GM12878 (cell line): ENCODE measurements around the gene STK17A. TPM values are rescaled to one million over a fixed set of nuclear protein-coding genes. Genes with fewer than 3 reads are reported as not detected.
A peak's percentile ranks its signal among the peaks of the same experiment; 100 is the strongest.

Experiments used
- BMI1 ChIP-seq: fragments of 450-650 bp; IDR thresholded peaks from 2 replicates; pipeline ENCODE4 v1.6.1; 2016; ENCODE audit warnings: mild to moderate bottlenecking, moderate library complexity, borderline replicate concordance
- CTCF ChIP-seq, 3 experiments: IDR thresholded peaks in 2 of 3; conservative IDR thresholded peaks in 1 of 3; 2 replicates each; pipeline ENCODE4 v1.5.1; 2011; ENCODE audit warnings: low read depth in 3 of 3, low read length in 3 of 3, mild to moderate bottlenecking in 3 of 3, control low read depth in 2 of 3, moderate library complexity in 2 of 3, inconsistent platforms in 1 of 3, mixed read lengths in 1 of 3; ENCODE audit not compliant: control insufficient read depth in 2 of 3, insufficient read depth in 1 of 3; ENCODE audit errors: extremely low read depth in 1 of 3
- ESRRA ChIP-seq: IDR thresholded peaks from 2 replicates; pipeline ENCODE4 v1.6.1; 2012; ENCODE audit warnings: mild to moderate bottlenecking, low read length, improper control_type of control experiment
- HDAC2 ChIP-seq: fragments of 200-600 bp; sonication (generic); IDR thresholded peaks from 2 replicates; pipeline ENCODE4 v1.6.1; 2017
- IKZF2 ChIP-seq, 2 experiments: fragments of 450-650 bp; IDR thresholded peaks; 2 replicates each; pipeline ENCODE4 v1.6.1; 2017; ENCODE audit warnings: mild to moderate bottlenecking in 2 of 2, moderate library complexity in 2 of 2
- MTA2 ChIP-seq: fragments of 450-650 bp; IDR thresholded peaks from 2 replicates; pipeline ENCODE4 v1.6.1; 2016; ENCODE audit warnings: low read depth, mild to moderate bottlenecking, moderate library complexity
- NBN ChIP-seq: fragments of 450-650 bp; IDR thresholded peaks from 2 replicates; pipeline ENCODE4 v1.6.1; 2016
- NRF1 ChIP-seq: conservative IDR thresholded peaks from 2 replicates; pipeline ENCODE4 v1.6.1; 2011; ENCODE audit warnings: mild to moderate bottlenecking, low read depth, low read length, improper control_type of control experiment
- POLR2AphosphoS2 ChIP-seq: IDR thresholded peaks from 2 replicates; pipeline ENCODE4 v1.6.1; 2011; ENCODE audit warnings: low read depth, mild to moderate bottlenecking, low read length, improper control_type of control experiment, moderate library complexity
- RAD51 ChIP-seq: fragments of 450-650 bp; IDR thresholded peaks from 2 replicates; pipeline ENCODE4 v1.6.1; 2016; ENCODE audit warnings: moderate library complexity, mild to moderate bottlenecking, inconsistent platforms
- RFX5 ChIP-seq: IDR thresholded peaks from 2 replicates; pipeline ENCODE4 v1.6.1; 2011; ENCODE audit warnings: low read depth, low read length, improper control_type of control experiment
- SKIL ChIP-seq: fragments of 450-650 bp; IDR thresholded peaks from 2 replicates; pipeline ENCODE4 v1.6.1; 2017; ENCODE audit warnings: mild to moderate bottlenecking, low read depth, inconsistent platforms; ENCODE audit not compliant: poor library complexity, severe bottlenecking
- SMC3 ChIP-seq: IDR thresholded peaks from 2 replicates; pipeline ENCODE4 v1.6.1; 2011; ENCODE audit warnings: low read length, improper control_type of control experiment, borderline replicate concordance
- STAT1 ChIP-seq: fragments of 450-650 bp; conservative IDR thresholded peaks from 2 replicates; pipeline ENCODE4 v1.6.1; 2014; ENCODE audit warnings: antibody characterized with exemption, mild to moderate bottlenecking
- TBL1XR1 ChIP-seq: IDR thresholded peaks from 2 replicates; pipeline ENCODE4 v1.6.1; 2012; ENCODE audit warnings: low read depth, low read length, improper control_type of control experiment
- USF1 ChIP-seq: IDR thresholded peaks from 2 replicates; pipeline ENCODE4 v1.6.1; 2011; ENCODE audit warnings: borderline replicate concordance, low read depth, mild to moderate bottlenecking, moderate library complexity, mixed read lengths, low read length; ENCODE audit not compliant: insufficient read depth; ENCODE audit errors: extremely low read length
- polyA plus RNA-seq, 11 experiments: library from polyadenylated mRNA; depleted of rRNA in 4 of 11; unstranded in 6 of 11; stranded (reverse) in 5 of 11; fragments of >200 nt; fragmentation: Nextera tagmentation in 4 of 11; fragmentation: Illumina TruSeq in 1 of 11; extraction: Ambion mirVana in 4 of 11; extraction: Trizol in 1 of 11; gene quantifications; 1 replicate in 1 of 11; 2 replicates in 10 of 11; pipeline versions ENCODE4 v1.2.1 to v1.2.3, GENCODE V29; 2011 to 2016; ENCODE audit warnings: inconsistent platforms in 2 of 11, missing spikeins in 2 of 11, low read depth in 1 of 11
- total RNA-seq, 4 experiments: library from RNA; depleted of rRNA in 3 of 4; stranded (reverse); fragments of >200 nt in 3 of 4; fragmentation: Illumina TruSeq in 1 of 4; extraction: Trizol in 1 of 4; gene quantifications; 2 replicates each; pipeline versions ENCODE4 v1.2.1 to v1.2.3, GENCODE V29; 2013 to 2021
- TF ChIP-seq, protein P1 (sequence below): IDR thresholded peaks from 2 replicates; pipeline ENCODE4 v1.6.1; 2011; ENCODE audit warnings: low read depth, mild to moderate bottlenecking, low read length, moderate library complexity, borderline replicate concordance; ENCODE audit errors: extremely low read depth
- TF ChIP-seq, protein P2 (sequence below): fragments of 450-650 bp; formaldehyde crosslinking; IDR thresholded peaks from 2 replicates; pipeline ENCODE4 v1.4.0; 2022; ENCODE audit warnings: mild to moderate bottlenecking, moderate library complexity

Gene STK17A
- total and polyA plus RNA-seq, 10 of the 15 experiments (the other 5 are each of a cell fraction or from before 2014, with no cell fraction given) = 18.5 to 91.6 (median 70.8) TPM

DNA sequence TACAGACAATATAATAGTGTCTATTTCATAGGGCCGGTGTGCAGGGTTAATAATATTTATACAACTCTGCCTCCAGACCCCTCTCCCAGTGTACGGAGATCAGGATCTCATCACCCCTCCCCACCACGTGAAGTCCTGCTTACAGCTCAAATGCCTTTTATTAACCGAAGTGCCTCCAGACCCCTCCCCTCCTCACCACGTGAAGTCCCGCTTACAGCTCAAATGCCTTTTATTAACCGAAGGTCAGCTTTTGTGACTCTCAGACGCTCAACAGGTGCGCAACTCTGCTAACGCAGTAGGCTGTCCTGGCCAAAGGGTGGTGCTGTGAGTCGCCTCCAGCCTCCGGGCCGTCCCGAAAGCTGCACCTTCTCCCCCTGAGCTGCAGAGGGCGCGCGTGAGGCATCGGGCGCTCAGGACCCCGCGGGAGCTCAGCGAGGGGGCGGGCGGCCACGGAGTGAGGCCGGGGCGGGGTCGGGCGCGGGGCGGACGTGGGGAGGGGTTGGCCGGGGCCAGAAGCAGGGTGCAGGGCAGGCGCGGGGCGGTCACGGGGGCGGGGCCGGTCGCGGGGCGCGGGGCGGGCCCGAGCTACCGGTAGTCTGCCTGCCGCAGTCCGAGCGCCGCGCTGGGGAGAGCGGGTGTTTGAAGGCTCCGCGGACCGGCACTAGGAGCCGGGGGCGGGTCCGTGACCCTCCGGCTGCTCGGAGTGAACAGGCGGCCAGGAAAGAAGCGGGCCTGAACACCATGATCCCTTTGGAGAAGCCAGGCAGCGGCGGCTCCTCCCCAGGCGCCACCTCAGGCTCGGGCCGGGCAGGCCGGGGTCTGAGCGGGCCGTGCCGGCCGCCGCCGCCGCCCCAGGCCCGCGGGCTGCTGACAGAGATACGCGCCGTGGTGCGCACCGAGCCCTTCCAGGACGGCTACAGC is at the start of gene STK17A (continued):
- TF ChIP-seq CTCF (IDR thresholded peaks at IDR 0.05 in 2 of 3, conservative IDR thresholded peaks at IDR 0.05 in 1 of 3; ENCODE audit: control insufficient read depth in 2 of 3, extremely low read depth in 1 of 3, insufficient read depth in 1 of 3, low read depth in 3 of 3, low read length in 3 of 3) (peak; percentile 99 to 100 (median 100); a peak in 5 of 6 replicates), IKZF2 (IDR thresholded peaks at IDR 0.05) (no peak), BMI1 (no peak), STAT1 (no peak), SKIL (peak; percentile 47), NBN (peak; percentile 47; the same call in 1 of the 2 replicates), TBL1XR1 (0 out of 2 replicates have a peak, but pooled peaks have one; percentile 44), MTA2 (no peak), POLR2AphosphoS2 (peak; percentile 91; the same call in 1 of the 2 replicates), SMC3 (peak; percentile 99), HDAC2 (no peak), ESRRA (no peak), USF1 (no peak), RAD51 (no peak), RFX5 (no peak), NRF1 (peak; percentile 8; the same call in 1 of the 2 replicates)
- TF ChIP-seq, protein P1, sequence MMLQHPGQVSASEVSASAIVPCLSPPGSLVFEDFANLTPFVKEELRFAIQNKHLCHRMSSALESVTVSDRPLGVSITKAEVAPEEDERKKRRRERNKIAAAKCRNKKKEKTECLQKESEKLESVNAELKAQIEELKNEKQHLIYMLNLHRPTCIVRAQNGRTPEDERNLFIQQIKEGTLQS = peak; percentile 48; the same call in 1 of the 2 replicates
- TF ChIP-seq, protein P2, sequence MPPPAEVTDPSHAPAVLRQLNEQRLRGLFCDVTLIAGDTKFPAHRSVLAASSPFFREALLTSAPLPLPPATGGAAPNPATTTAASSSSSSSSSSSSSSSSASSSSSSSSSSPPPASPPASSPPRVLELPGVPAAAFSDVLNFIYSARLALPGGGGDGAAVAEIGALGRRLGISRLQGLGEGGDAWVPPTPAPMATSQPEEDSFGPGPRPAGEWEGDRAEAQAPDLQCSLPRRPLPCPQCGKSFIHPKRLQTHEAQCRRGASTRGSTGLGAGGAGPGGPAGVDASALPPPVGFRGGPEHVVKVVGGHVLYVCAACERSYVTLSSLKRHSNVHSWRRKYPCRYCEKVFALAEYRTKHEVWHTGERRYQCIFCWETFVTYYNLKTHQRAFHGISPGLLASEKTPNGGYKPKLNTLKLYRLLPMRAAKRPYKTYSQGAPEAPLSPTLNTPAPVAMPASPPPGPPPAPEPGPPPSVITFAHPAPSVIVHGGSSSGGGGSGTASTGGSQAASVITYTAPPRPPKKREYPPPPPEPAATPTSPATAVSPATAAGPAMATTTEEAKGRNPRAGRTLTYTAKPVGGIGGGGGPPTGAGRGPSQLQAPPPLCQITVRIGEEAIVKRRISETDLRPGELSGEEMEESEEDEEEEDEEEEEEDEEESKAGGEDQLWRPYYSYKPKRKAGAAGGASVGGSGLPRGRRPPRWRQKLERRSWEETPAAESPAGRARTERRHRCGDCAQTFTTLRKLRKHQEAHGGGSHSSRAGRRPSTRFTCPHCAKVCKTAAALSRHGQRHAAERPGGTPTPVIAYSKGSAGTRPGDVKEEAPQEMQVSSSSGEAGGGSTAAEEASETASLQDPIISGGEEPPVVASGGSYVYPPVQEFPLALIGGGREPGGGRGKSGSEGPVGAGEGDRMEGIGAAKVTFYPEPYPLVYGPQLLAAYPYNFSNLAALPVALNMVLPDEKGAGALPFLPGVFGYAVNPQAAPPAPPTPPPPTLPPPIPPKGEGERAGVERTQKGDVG (CRISPR knock-in tag) = no peak
